HG03460 (cell line): ENCODE data around the gene PROM1.

Source experiments
- ATAC-seq: cut with Tn5 transposase; IDR thresholded peaks from one replicate; pipeline ENCODE4 v1.9.1; 2021; ENCODE audit not compliant: unreplicated experiment

The PROM1 gene

GRCh38 chr4:15953625-15954024 is 130.2 kb downstream of the PROM1 start:
- no peak for ATAC-seq

GRCh38 chr4:15951781-15952180 is 132.0 kb downstream of the PROM1 start:
- no peak for ATAC-seq

GRCh38 chr4:15948826-15949225 is 135.0 kb downstream of the PROM1 start:
- no peak for ATAC-seq

GRCh38 chr4:15947684-15948083 is 136.1 kb downstream of the PROM1 start:
- no peak for ATAC-seq

- ATAC-seq, result no peak
Observed at GRCh38 chr4:15945516-15945915, 138.3 kb downstream of the PROM1 start.

DNA sequence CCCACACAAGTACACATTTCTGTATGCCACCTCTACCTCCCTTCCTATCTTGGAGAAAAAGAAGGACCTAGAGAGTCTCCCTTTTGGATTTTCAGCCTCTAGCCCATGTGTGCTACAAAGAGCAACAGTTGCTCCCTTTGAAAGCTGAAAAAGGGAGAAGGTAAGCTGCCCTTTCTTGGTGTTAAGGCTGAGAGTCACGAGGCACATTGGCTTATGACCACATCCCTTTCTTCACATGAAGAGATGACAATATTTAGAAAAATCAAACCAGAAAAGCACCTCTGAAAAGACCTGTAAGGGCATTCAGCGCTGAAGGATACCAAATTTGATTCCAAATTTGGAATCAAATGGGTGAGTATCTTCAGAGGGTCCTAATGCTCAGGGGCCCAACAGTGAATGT is 138.9 kb downstream of the PROM1 start:
- ATAC-seq, result no peak

DNA sequence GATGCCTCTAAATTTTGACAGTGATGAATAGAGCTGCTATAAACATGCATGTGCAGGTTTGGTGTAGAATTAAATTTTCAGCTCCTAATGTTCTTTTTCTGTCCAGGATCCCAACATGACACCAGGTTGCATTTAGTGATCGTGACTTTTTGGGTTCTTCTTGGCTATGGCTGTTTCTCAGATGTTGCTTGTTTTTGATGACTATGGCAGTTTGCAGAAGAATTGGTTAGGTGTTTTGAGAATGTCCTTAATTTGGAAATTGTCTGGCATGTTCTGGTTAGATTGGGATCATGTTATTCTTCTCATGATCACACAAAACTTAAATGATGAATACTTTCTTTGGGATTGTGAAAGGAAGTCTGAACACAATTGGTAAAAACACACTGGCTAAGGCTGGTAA is 141.5 kb downstream of the PROM1 start:
- ATAC-seq, result no peak

- no peak for ATAC-seq
Observed at GRCh38 chr4:15938640-15939039, 145.2 kb downstream of the PROM1 start, which contains the start of gene FGFBP1. TSS of gene FGFBP1 (minus strand) at chr4:15938740. CDS start at chr4:15936632, 2,108 bp downstream.

DNA sequence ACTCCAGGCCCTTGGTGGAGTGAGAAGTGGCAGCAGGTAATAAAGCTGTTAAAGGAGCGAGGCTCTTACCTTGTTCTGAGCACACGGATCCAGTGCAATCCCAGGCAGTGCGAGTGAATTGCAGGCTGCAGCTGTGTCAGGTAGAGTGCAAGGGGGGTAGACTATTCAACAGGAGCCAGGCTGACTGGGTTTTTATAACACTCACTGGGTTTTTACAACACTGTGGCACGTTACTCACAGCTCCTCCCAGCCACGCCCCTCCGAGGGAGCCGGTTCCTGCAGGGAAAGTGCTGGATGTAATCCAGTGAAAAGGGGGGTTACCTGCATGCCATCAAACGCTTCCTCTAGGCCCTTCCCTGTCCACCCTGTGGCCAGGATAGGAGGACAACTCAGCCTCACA is 145.6 kb downstream of the PROM1 start:
- no peak for ATAC-seq

GRCh38 chr4:15936495-15936894 is 147.3 kb downstream of the PROM1 start:
- ATAC-seq, result no peak

GRCh38 chr4:15935504-15936402 is 148.1 kb downstream of the PROM1 start:
- no peak for ATAC-seq

DNA sequence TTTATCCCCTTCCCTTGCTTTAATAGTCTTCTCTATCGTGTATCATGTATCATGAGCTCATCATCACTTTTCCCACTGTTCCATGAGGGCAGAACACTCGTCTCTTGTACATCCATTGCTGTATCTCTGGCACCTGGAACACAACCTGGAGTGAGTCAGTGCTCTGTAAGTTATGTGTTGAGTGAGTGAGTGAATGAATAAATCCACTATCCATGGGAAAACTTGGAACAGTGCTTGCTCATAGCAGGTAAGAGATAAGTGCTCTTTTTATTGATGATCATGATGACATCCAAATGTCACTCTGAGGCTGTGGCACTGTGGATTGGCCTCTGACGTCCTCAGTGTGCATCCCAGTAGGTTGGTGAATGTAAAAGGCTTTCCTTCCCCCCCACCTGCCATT is 149.6 kb downstream of the PROM1 start:
- no peak for ATAC-seq

GRCh38 chr4:15931451-15932210 is 152.2 kb downstream of the PROM1 start:
- no peak for ATAC-seq

DNA sequence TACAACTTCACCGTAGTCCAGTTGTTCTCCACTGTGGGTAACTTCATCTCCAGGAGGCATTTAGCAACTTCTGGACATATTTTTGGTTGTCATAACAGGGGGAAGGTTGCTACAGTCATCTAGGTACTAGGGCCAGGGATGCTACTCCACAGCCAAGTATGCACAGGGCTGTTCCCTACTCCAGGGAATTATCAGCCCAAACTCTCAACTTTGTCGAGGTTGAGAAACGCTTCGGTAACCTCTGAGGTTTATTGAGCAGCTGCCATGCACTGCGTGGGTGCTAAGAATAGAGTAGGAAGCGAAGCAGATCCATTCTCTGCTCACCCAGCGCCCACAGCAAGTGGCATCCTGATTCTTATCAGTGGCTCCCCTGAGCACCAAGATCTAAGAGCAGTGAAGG is 153.5 kb downstream of the PROM1 start:
- no peak for ATAC-seq

- no peak for ATAC-seq
Observed at GRCh38 chr4:15929540-15929939, 154.3 kb downstream of the PROM1 start.

DNA sequence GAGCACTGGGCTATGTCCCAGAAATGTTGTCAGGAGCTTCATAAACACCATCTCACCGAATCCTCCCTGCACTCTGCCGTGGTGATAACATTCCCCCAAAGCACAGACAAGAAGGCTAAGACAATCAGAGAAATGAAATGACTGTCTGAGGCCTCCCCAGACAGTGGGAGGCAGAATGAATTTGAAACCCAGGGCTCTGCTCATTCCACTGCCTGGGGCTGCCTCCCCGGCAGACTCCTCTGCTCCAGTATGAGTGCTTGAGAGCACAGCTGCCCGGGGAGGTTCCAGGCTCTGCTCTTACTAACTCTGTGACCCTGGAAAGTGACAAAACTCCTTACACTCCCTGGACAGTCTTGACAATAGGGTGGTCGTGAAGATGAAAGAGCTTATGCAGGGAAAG is 154.9 kb downstream of the PROM1 start:
- no peak for ATAC-seq

GRCh38 chr4:15926486-15926885 is 157.3 kb downstream of the PROM1 start:
- no peak for ATAC-seq

- no peak for ATAC-seq
Observed at GRCh38 chr4:15925830-15926229, 158.0 kb downstream of the PROM1 start.

GRCh38 chr4:15921592-15921932 is 162.3 kb downstream of the PROM1 start:
- no peak for ATAC-seq

DNA sequence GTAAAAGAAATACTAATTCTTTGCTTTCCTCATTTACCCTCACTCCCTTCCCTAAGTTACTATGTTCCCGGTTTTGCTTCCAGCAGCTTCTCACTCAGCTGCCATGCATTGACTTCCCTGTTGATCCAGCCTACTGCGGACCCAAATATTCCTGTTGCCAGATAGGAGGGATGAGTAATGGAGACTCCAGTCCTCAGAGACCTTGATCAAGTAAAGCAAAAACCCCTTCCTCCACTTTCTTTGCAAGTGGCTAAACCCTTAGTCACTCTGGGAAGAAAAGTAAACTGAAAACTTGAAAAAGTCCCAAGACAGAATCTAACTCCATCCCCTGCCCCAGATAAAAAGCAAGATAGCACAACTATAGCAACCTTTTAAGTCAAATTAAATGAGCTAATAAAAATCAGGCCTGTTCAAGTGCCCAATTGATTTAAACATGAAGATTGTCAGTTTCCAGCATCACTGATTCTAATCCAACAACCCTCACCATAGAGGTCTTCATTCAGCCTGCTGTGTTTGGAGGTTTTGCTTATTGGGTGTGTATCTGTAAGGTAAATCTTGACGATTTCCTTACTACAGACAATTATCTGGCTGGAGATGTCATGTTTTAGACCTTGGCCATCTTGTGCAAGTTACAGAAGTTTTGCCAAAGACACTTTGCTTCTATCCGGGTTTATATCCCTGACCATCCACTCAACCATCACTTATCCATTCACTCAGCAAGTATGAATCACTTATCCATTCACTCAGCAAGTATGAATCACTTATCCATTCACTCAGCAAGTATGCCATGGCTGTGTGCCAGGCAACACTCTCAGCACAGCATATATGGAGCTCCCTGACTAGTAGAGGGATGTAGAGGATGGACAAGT is 162.9 kb downstream of the PROM1 start:
- no peak for ATAC-seq

DNA sequence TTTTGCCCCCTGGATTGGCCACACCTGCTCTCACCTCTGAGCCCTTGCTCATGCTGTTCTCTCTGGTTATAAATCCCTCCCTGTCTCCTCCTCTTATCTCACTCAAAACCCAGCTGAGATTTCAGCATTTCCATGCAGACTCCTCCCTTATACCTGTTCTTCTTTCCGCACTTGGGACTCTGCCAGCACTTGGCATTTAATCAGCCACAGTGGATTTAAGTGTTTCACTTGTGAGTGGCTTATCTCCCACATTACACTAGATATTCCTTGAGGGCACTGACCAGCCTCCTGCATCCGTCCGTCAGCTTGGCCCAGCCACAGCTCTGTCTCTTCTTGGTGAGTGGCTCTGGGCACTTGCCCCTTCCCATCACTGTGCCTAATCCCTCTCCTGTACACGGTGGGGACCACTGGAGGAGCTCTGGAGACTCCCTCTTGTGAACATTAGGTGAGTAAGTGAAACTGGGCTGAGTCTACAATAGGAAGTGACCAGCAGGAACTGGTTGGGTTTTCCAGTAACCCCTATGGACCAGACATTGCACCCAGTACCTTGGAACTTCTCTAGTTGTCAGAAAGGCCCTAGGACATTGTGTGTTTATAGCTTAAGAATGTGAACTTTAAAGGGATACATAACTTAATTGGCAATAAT is 165.2 kb downstream of the PROM1 start:
- ATAC-seq, result no peak
